K562 (cell line): ENCODE measurements around the gene ZBTB49. TPM values are rescaled to one million over a fixed set of nuclear protein-coding genes. Genes with fewer than 3 reads are reported as not detected.

ENCODE experiments used
- ATAC-seq: fragments of 200-7000 bp; cut with Tn5 transposase; 3 replicates; pipeline ENCODE4 v1.9.1; 2020; ENCODE audit warnings: moderate library complexity
- Bru-seq: library from RNA; stranded (reverse); fragments of 400-500 nt; gene quantifications from one replicate; lab custom pipeline; 2021; lab: Mats Ljungman, UMichigan
- BruChase-seq, 2 experiments: library from RNA; stranded (reverse); fragments of 400-500 nt; gene quantifications; one replicate each; lab custom pipeline; 2021; lab: Mats Ljungman, UMichigan
- BruUV-seq: library from RNA; stranded (reverse); fragments of 400-500 nt; replicated peaks from 2 replicates; lab custom pipeline; 2021; lab: Mats Ljungman, UMichigan
- CTCF ChIA-PET: fragments of 300-600 bp; formaldehyde crosslinking; extraction: SDS; loops from one replicate; lab custom pipeline; 2021; ENCODE audit warnings: low intra/inter-chr PET ratio; lab: Yijun Ruan, JAX
- POLR2A ChIA-PET: fragments of 300-600, 350-650 bp; sonication (Branson Sonifier 250); formaldehyde crosslinking; extraction: SDS; loops from one replicate; lab custom pipeline; 2021; ENCODE audit warnings: antibody characterized with exemption, inconsistent platforms; lab: Yijun Ruan, JAX
- DNase-seq, 4 experiments: peaks; one replicate each; pipeline versions ENCODE4 v3.0.0 to v3.0.0-alpha.2; 2011 to 2018; ENCODE audit warnings: low spot score in 3 of 4, mixed read lengths in 3 of 4; ENCODE audit errors: extremely low read depth in 1 of 4
- FAIRE-seq: peaks from 2 replicates; lab custom pipeline; 2011; peaks lifted over from hg19 to GRCh38; lab: Jason Lieb, UNC
- H2AFZ ChIP-seq: 2 replicates; pipeline ENCODE4 v1.6.0; 2011; ENCODE audit warnings: low read depth, low read length, control low read depth, inconsistent platforms
- H3K27ac ChIP-seq: fragments of 200-600 bp; 3 replicates; pipeline ENCODE4 v1.8.0; 2011; ENCODE audit warnings: low read depth, mild to moderate bottlenecking, control low read depth, inconsistent platforms, low read length, moderate library complexity, mixed read lengths; ENCODE audit errors: extremely low read depth
- H3K27me3 ChIP-seq, 2 experiments: fragments of 300-600 bp in 1 of 2; 2 replicates in 1 of 2; 3 replicates in 1 of 2; pipeline versions ENCODE4 v1.6.0 to v1.8.0; 2011; ENCODE audit warnings: inconsistent platforms in 2 of 2, low read length in 2 of 2, mild to moderate bottlenecking in 1 of 2, mixed read lengths in 1 of 2, moderate library complexity in 1 of 2; ENCODE audit not compliant: control insufficient read depth in 2 of 2, insufficient read depth in 2 of 2
- H3K36me3 ChIP-seq: fragments of 300-600 bp; 3 replicates; pipeline ENCODE4 v1.8.0; 2011; ENCODE audit warnings: mild to moderate bottlenecking, low read length, inconsistent platforms; ENCODE audit not compliant: control insufficient read depth, insufficient read depth
- H3K4me1 ChIP-seq, 2 experiments: fragments of 200-600 bp in 1 of 2; replicated peaks in 1 of 2; 2 replicates in 1 of 2; 3 replicates in 1 of 2; pipeline versions ENCODE4 v1.5.1 to v1.8.0; 2011; ENCODE audit warnings: inconsistent platforms in 2 of 2, low read length in 2 of 2, mild to moderate bottlenecking in 1 of 2, mixed read lengths in 1 of 2, moderate library complexity in 1 of 2; ENCODE audit not compliant: control insufficient read depth in 2 of 2, insufficient read depth in 2 of 2
- H3K4me2 ChIP-seq: 2 replicates; pipeline ENCODE4 v1.6.1; 2011; ENCODE audit warnings: low read length, control low read depth, inconsistent platforms, mixed read lengths; ENCODE audit not compliant: insufficient read depth
- H3K4me3 ChIP-seq: fragments of 200-600 bp; sonication (generic), shearing (Covaris generic); 2 replicates; pipeline ENCODE4 v1.5.1; 2016; ENCODE audit warnings: control low read depth, inconsistent platforms
- H3K79me2 ChIP-seq: fragments of 200-600 bp; 3 replicates; pipeline ENCODE4 v1.8.0; 2011; ENCODE audit warnings: low read length, inconsistent platforms; ENCODE audit not compliant: control insufficient read depth, insufficient read depth
- H3K9ac ChIP-seq, 2 experiments: 2 replicates each; pipeline versions ENCODE4 v1.6.0 to v1.6.1; 2011; ENCODE audit warnings: low read depth in 2 of 2, low read length in 2 of 2, control low read depth in 1 of 2, inconsistent platforms in 1 of 2, mild to moderate bottlenecking in 1 of 2, mixed read lengths in 1 of 2; ENCODE audit not compliant: insufficient read depth in 1 of 2
- H3K9me1 ChIP-seq: one replicate; pipeline ENCODE4 v1.6.0; 2011; ENCODE audit warnings: inconsistent platforms, mild to moderate bottlenecking, low read length, moderate library complexity; ENCODE audit not compliant: control insufficient read depth, insufficient read depth
- H3K9me3 ChIP-seq: replicated peaks from 2 replicates; pipeline ENCODE4 v1.5.1; 2011; ENCODE audit warnings: low read depth, low read length, inconsistent platforms; ENCODE audit not compliant: control insufficient read depth, insufficient read depth
- H4K20me1 ChIP-seq: replicated peaks from 2 replicates; pipeline ENCODE4 v1.6.1; 2011; ENCODE audit warnings: low read length, inconsistent platforms, mixed read lengths; ENCODE audit not compliant: control insufficient read depth, insufficient read depth
- CBX1 ChIP-seq: sonication (generic); IDR thresholded peaks from 2 replicates; pipeline ENCODE4 v1.6.1; 2016; ENCODE audit warnings: antibody characterized with exemption, low read depth, mild to moderate bottlenecking
- HEY1 ChIP-seq: fragments of 250-450 bp; sonication (Bioruptor Pico); IDR thresholded peaks from 2 replicates; pipeline ENCODE4 v1.5.0; 2020; ENCODE audit warnings: mild to moderate bottlenecking, moderate library complexity, borderline replicate concordance
- NFE2L1 ChIP-seq: fragments of 450-650 bp; IDR thresholded peaks from 2 replicates; pipeline ENCODE4 v1.6.1; 2016; ENCODE audit warnings: missing genetic modification characterization, low read depth, mild to moderate bottlenecking, missing compliant biosample characterization, moderate library complexity, borderline replicate concordance
- NRF1 ChIP-seq, 2 experiments: fragments of 450-650 bp; IDR thresholded peaks in 1 of 2; conservative IDR thresholded peaks in 1 of 2; 2 replicates each; pipeline ENCODE4 v1.6.1; 2014; ENCODE audit warnings: mild to moderate bottlenecking in 2 of 2
- PHB2 ChIP-seq: fragments of 450-650 bp; IDR thresholded peaks from 2 replicates; pipeline ENCODE4 v1.6.1; 2017; ENCODE audit warnings: low read depth
- TAL1 ChIP-seq: fragments of 450-650 bp; IDR thresholded peaks from 2 replicates; pipeline ENCODE4 v1.6.1; 2016; ENCODE audit warnings: mild to moderate bottlenecking
- XRCC4 ChIP-seq: IDR thresholded peaks from one replicate; pipeline ENCODE4 v1.6.1; 2011; ENCODE audit not compliant: insufficient read depth, insufficient read length; ENCODE audit errors: extremely low read depth
- ZNF134 ChIP-seq: fragments of 250-450 bp; sonication (Bioruptor Pico); conservative IDR thresholded peaks from 2 replicates; pipeline ENCODE4 v1.4.0; 2020
- ZNF217 ChIP-seq: sonication (generic); formaldehyde crosslinking; IDR thresholded peaks from 2 replicates; pipeline ENCODE4 v1.8.0; 2022; ENCODE audit warnings: mild to moderate bottlenecking, missing genetic modification reagents
- ZNF408 ChIP-seq: fragments of 250-450 bp; sonication (Bioruptor Pico); IDR thresholded peaks from 2 replicates; pipeline ENCODE4 v1.4.0; 2020; ENCODE audit warnings: low read depth, mild to moderate bottlenecking, moderate library complexity
- ZNF518B ChIP-seq: fragments of 250-450 bp; sonication (Bioruptor Pico); IDR thresholded peaks from 2 replicates; pipeline ENCODE4 v1.5.0; 2021; ENCODE audit warnings: mild to moderate bottlenecking, moderate library complexity
- ZNF764 ChIP-seq: fragments of 250-450 bp; sonication (Bioruptor Pico); IDR thresholded peaks from 2 replicates; pipeline ENCODE4 v1.4.0; 2020; ENCODE audit warnings: low read depth, mild to moderate bottlenecking, moderate library complexity
- whole genome bisulfite sequencing: fragments of 100-300 bp; shearing (Covaris generic); methylation state at CpG from one replicate; pipeline ENCODE4 v1.1.6; 2016; ENCODE audit warnings: low coverage, mixed read lengths; ENCODE audit not compliant: insufficient coverage; ENCODE audit errors: missing lambda C conversion rate; 5-methylcytosine and 5-hydroxymethylcytosine counted together
- in situ Hi-C: fragments of 300-500 bp; cut with MboI; formaldehyde crosslinking; loops from 4 replicates; pipeline ENCODE4 v1.15.0; 2018; ENCODE audit warnings: inconsistent platforms, mixed read lengths
- intact Hi-C: fragments of 100-400 bp; cut with micrococcal nuclease; formaldehyde crosslinking; loops from 2 replicates; pipeline ENCODE4 v1.14.2; 2022
- long read RNA-seq, 3 experiments: library from polyadenylated mRNA in 2 of 3; library from RNA in 1 of 3; unstranded in 2 of 3; stranded (forward) in 1 of 3; transcript quantifications; one replicate each; pipeline ENCODE4 v2.0.0, GENCODE V29; 2019 to 2022
- polyA minus RNA-seq, 3 experiments: library from RNA; depleted of rRNA, polyadenylated mRNA; stranded (reverse); fragments of >200 nt; gene quantifications; 2 replicates each; pipeline ENCODE4 v1.2.3, GENCODE V29; 2011
- polyA plus RNA-seq, 8 experiments: library from polyadenylated mRNA; depleted of rRNA in 4 of 8; stranded (reverse) in 5 of 8; unstranded in 3 of 8; fragments of >200 nt; fragmentation: Nextera tagmentation in 2 of 8; fragmentation: Illumina TruSeq in 1 of 8; extraction: Ambion mirVana in 2 of 8; extraction: Trizol in 1 of 8; gene quantifications; 2 replicates each; pipeline versions ENCODE4 v1.2.1 to v1.2.3, GENCODE V29; 2011 to 2014; ENCODE audit warnings: inconsistent platforms in 1 of 8, missing spikeins in 1 of 8
- total RNA-seq, 7 experiments: library from RNA; depleted of rRNA in 6 of 7; stranded (reverse); fragments of >200 nt in 6 of 7; fragmentation: Illumina TruSeq in 2 of 7; extraction: Trizol in 2 of 7; gene quantifications; 2 replicates each; pipeline versions ENCODE4 v1.2.1 to v1.2.3, GENCODE V29; 2011 to 2021; ENCODE audit warnings: low replicate concordance in 1 of 7

Gene ZBTB49
- 11.7 and 15.6 TPM in 2 replicates for total RNA-seq (2011; cell fraction: chromatin; rRNA removed; ENCODE audit: low replicate concordance)
- total RNA-seq (2011; cell fraction: nucleolus; rRNA removed): 6.3 and 7.4 TPM in 2 replicates
- total RNA-seq (2011; cell fraction: nucleoplasm; rRNA removed): 5.8 and 9.2 TPM in 2 replicates
- 3.2 and 7.0 TPM in 2 replicates for total RNA-seq (2014; rRNA removed)
- total RNA-seq (2014; rRNA removed; fragmentation: Illumina TruSeq; extraction: Trizol): 4.2 and 5.6 TPM in 2 replicates
- 3.9 and 4.6 TPM in 2 replicates for total RNA-seq (2015; rRNA removed; fragmentation: Illumina TruSeq; extraction: Trizol)
- total RNA-seq (2021): 2.9 and 3.6 TPM in 2 replicates
- 4.4 and 4.7 TPM in 2 replicates for polyA plus RNA-seq (2011; rRNA removed)
- 2.4 and 2.9 TPM in 2 replicates for polyA plus RNA-seq (2011; cell fraction: cytosol; rRNA removed)
- 5.0 and 9.3 TPM in 2 replicates for polyA plus RNA-seq (2011; cell fraction: nucleus; rRNA removed)
- 2.3 TPM in 2 replicates for polyA plus RNA-seq (2012)
- 4.2 and 4.4 TPM in 2 replicates for polyA plus RNA-seq (2014; fragmentation: Illumina TruSeq; extraction: Trizol)
- polyA plus RNA-seq (2014; fragmentation: Nextera tagmentation; extraction: Ambion mirVana): under 1 TPM; 0.49 to 0.69 TPM
- 5.6 and 8.0 TPM in 2 replicates for polyA plus RNA-seq (2014; rRNA removed)
- polyA minus RNA-seq (2011; rRNA and poly(A)+ RNA removed): 7.6 and 8.5 TPM in 2 replicates
- polyA minus RNA-seq (2011; cell fraction: cytosol; rRNA and poly(A)+ RNA removed): 2.4 and 2.8 TPM in 2 replicates
- 5.7 and 7.8 TPM in 2 replicates for polyA minus RNA-seq (2011; cell fraction: nucleus; rRNA and poly(A)+ RNA removed)
- percentile 61 among the genes with signal in this experiment for Bru-seq, nascent RNA
- percentile 65 among the genes with signal in this experiment for BruChase-seq, experiment 1, labeled RNA remaining after a 2-hour chase
- percentile 64 among the genes with signal in this experiment for BruChase-seq, experiment 2, labeled RNA remaining after a 6-hour chase
- long read RNA-seq, experiment 1, transcript ZBTB49-201 (8 exons, 2,889 nt): major isoform, 6 of 19 reads
- long read RNA-seq, experiment 1, partial matches to known transcripts: 0 of 19 reads
- long read RNA-seq, experiment 1, other reads (novel, unspliced or antisense): 9 of 19 reads
- long read RNA-seq, experiment 2, partial matches to known transcripts: 0 of 2 reads
- long read RNA-seq, experiment 2, other reads (novel, unspliced or antisense): 2 of 2 reads
- long read RNA-seq, experiment 3, partial matches to known transcripts: 0 of 1 reads
- long read RNA-seq, experiment 3, other reads (novel, unspliced or antisense): 1 of 1 reads

- Histone ChIP-seq H3K27me3 (no peaks in the 10 kb centered on the region; a peak in 1 of 5 replicates), H3K4me2 (peak within 1 kb of the TSS; percentile 88), H3K36me3 (peaks cover 37% of the 10 kb centered on the region), H4K20me1 (0 out of 2 replicates have a peak, but pooled peaks cover 3% of the 10 kb centered on the region), H3K9me1 (no peaks in the 10 kb centered on the region), H3K4me1 (peaks cover 11 to 20% of the 10 kb centered on the region in 2 experiments; a peak in 4 of 5 replicates), H3K79me2 (peaks cover 67% of the 10 kb centered on the region), H2AFZ (peak within 1 kb of the TSS; percentile 82), H3K27ac (peak within 1 kb of the TSS; percentile 83), H3K9me3 (no peaks in the 10 kb centered on the region), H3K4me3 (peak within 1 kb of the TSS; percentile 85), H3K9ac (peak within 1 kb of the TSS; percentile 90 to 91)
- POLR2A ChIA-PET: interaction anchor here (0.6 to 1.1 kb wide), 8 partner anchors 8 to 763 kb away, joined by 3 to 6 read pairs (median 3); no protein-coding TSS in a partner anchor
- WGBS: under 1% methylated on average over 67 of the region's 77 CpGs
- BruUV-seq: no TSS peak
- DNase-seq: peak; percentile 94 to 96 (median 94)
- peak; percentile 95 for ATAC-seq
- intact Hi-C loops: loop anchor here (5.0 kb wide), 1 partner anchor 32 kb away; no protein-coding TSS in a partner anchor
- peak; percentile 97 for FAIRE-seq
- in situ Hi-C loops: no loop called here
- CTCF ChIA-PET: interaction anchor here (0.7 kb wide), 1 partner anchor 38 kb away, joined by 3 read pairs; no protein-coding TSS in a partner anchor
- TF ChIP-seq PHB2 (no peak), NRF1 (conservative IDR thresholded peaks at IDR 0.05 in 1 of 2, IDR thresholded peaks at IDR 0.05 in 1 of 2) (peak; percentile 97 to 98), TAL1 (no peak), ZNF217 (CRISPR knock-in tag) (no peak), NFE2L1 (tag) (no peak), ZNF518B (no peak), ZNF134 (CRISPR knock-in tag) (no peak), ZNF408 (CRISPR knock-in tag) (no peak), HEY1 (CRISPR knock-in tag) (no peak), CBX1 (no peak), ZNF764 (CRISPR knock-in tag) (no peak), XRCC4 (no peak)
Measured at GRCh38 chr4:4289941-4290850, at the start of gene ZBTB49, which contains the start of gene LYAR. ZBTB49 (plus strand) TSS chr4:4290251; CDS start chr4:4299946, 9,695 bp downstream. LYAR (minus strand) TSS chr4:4290154; CDS start chr4:4283742, 6,412 bp downstream.
